Measurements from ENCODE around the gene QDPR.

QDPR gene

DNA sequence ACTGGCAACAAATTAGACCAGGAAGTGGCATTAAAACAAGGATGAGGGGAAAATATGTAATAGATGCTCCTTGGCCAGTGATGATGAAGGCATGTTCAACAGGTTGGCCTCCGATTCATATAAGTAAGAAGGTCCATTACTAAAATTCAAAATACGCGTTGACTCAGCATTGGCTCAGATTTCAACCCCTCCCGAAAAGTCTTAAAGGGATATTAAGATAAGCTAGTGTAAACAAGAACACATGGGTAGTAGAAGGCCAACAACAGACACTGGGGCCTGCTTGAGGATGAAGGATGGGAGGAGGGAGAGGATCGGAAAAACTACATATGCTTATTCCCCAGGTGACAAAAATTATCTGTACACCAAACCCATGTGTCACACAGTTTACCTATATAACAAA, 46.0 kb upstream of the QDPR start:
- no peak for DNase-seq (ENCODE audit: extremely low spot score)
- POLR2A ChIA-PET, result no interaction called here
- TF ChIP-seq, protein P1, sequence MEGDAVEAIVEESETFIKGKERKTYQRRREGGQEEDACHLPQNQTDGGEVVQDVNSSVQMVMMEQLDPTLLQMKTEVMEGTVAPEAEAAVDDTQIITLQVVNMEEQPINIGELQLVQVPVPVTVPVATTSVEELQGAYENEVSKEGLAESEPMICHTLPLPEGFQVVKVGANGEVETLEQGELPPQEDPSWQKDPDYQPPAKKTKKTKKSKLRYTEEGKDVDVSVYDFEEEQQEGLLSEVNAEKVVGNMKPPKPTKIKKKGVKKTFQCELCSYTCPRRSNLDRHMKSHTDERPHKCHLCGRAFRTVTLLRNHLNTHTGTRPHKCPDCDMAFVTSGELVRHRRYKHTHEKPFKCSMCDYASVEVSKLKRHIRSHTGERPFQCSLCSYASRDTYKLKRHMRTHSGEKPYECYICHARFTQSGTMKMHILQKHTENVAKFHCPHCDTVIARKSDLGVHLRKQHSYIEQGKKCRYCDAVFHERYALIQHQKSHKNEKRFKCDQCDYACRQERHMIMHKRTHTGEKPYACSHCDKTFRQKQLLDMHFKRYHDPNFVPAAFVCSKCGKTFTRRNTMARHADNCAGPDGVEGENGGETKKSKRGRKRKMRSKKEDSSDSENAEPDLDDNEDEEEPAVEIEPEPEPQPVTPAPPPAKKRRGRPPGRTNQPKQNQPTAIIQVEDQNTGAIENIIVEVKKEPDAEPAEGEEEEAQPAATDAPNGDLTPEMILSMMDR (IDR thresholded peaks at IDR 0.05; ENCODE audit: control extremely low read depth, extremely low read depth, low read depth, missing control alignments), result no peak
- CTCF ChIA-PET, result interaction anchor here (1.1 to 1.9 kb wide), 3 partner anchors 9 to 18 kb away, joined by 3 to 12 read pairs (median 4); no protein-coding TSS in a partner anchor

DNA sequence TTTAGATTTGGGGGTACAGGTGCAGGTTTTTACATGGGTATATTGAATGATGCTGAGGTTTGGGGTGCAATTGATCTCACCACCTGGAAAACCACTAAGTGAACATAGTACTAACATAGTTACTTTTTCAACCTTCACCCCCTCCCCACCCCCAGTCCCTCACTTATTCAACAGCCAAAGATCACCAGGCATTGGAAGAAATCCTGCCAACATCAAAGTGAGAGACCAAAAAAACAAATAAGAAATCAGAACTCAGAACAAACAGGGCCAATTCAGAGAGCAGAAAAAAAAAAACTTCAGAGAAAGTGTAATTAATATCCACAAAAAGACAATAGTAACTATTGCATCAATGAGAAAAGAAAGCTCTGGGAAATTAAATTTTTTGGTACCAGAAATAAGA, 44.6 kb upstream of the QDPR start:
- ChIA-PET POLR2A (no interaction called here), CTCF (interaction anchor here (0.6 to 1.1 kb wide), 3 partner anchors 70 to 243 kb away, joined by 3 to 4 read pairs (median 3); no protein-coding TSS in a partner anchor)
- TF ChIP-seq, protein P1 (IDR thresholded peaks at IDR 0.05; ENCODE audit: control extremely low read depth, extremely low read depth, low read depth, missing control alignments), result no peak
- no peak for DNase-seq (ENCODE audit: extremely low spot score)

DNA sequence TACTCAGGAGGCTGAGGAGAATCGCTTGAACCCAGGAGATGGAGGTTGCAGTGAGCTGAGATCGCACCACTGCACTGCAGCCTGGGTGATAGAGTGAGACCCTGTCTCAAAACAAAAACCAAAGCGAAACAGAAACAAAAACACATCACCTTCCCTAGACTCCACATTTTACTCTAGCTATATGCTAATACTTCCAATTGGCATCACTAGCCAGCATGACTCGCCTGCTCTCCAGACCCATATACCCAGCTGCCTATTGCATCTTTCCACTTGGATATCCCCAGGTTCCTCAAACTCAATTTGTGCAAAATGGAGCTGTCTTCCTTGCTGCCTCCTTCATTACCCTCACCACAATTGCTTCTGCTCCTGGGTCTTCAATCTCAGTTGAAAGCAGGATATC, 42.7 kb upstream of the QDPR start:
- no peak for DNase-seq (ENCODE audit: extremely low spot score)
- CTCF ChIA-PET, result interaction anchor here (0.7 to 2.5 kb wide), 5 partner anchors 8 to 254 kb away, joined by 3 to 8 read pairs (median 4); no protein-coding TSS in a partner anchor
- POLR2A ChIA-PET, result no interaction called here
- TF ChIP-seq, protein P1 (IDR thresholded peaks at IDR 0.05; ENCODE audit: control extremely low read depth, extremely low read depth, low read depth, missing control alignments), result no peak

DNA sequence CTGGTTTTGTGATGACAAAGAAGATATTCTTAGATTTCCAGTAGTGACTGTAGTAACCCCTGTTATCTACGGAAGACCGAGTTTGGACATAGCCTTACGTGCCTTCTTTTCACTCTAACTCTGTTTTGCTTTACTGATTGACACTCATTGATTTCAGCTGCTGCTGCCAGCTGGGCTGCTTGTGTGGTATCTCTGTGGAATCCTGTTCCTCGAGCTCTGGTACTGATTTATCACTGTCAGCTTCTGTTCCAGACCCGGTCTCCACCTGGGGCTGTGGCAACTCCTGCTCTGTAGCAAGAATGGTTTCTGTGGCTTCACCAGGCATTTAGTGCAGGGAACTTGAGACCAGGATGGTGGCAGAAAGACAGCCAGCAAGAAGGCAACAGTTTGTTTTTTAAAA, 40.5 kb upstream of the QDPR start:
- TF ChIP-seq, protein P1 (IDR thresholded peaks at IDR 0.05; ENCODE audit: control extremely low read depth, extremely low read depth, low read depth, missing control alignments), result no peak
- POLR2A ChIA-PET, result no interaction called here
- CTCF ChIA-PET, result interaction anchor here (2.5 kb wide), 1 partner anchor 83 kb away, joined by 8 read pairs; no protein-coding TSS in a partner anchor
- DNase-seq (ENCODE audit: extremely low spot score), result no peak

DNA sequence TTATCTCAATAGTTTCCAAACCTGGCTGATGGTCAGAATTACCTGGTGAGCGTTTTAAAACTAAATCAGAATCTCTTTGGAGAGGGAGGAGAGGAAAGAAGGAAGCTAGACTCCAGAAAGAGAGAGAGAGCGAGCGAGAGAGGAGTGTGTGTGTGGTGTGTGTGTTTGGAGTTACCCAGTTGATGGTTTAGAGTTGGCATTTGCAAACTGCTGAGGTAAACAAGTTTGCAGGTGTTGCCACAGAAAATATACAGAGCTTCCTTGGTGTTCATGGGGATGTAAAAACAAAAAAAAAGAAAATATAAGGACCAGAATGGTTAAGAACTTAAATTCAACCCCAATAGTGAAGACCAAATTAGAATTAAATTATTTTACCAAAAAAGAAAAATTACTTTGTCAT, 38.7 kb upstream of the QDPR start:
- POLR2A ChIA-PET, result no interaction called here
- CTCF ChIA-PET, result interaction anchor here (0.8 to 3.4 kb wide), 3 partner anchors 18 to 1045 kb away, joined by 3 to 17 read pairs (median 3); partner anchors contain the start of gene LAP3
- TF ChIP-seq, protein P1 (IDR thresholded peaks at IDR 0.05; ENCODE audit: control extremely low read depth, extremely low read depth, low read depth, missing control alignments), result no peak
- no peak for DNase-seq (ENCODE audit: extremely low spot score)

DNA sequence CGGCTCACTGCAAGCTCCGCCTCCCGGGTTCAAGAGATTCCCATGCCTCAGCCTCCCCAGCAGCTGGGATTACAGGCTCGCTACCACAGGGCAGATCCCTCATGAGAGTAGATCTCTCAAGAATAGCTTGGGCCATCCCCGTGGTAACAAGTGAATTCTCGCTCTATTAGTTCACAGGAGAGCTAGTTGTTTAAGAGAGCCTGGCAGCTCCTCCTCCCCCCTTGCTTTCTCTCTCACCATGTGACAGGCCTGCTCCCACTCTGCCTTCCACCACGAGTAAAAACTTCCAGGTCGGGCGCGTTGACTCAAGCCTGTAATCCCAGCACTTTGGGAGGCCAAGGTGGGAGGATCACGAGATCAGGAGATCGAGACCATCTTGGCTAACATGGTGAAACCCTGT, 34.8 kb upstream of the QDPR start:
- ChIA-PET CTCF (interaction anchor here (0.8 to 4.2 kb wide), 5 partner anchors 8 to 1048 kb away, joined by 3 to 40 read pairs (median 3); no protein-coding TSS in a partner anchor), POLR2A (no interaction called here)
- DNase-seq (ENCODE audit: extremely low spot score), result no peak
- TF ChIP-seq, protein P1 (IDR thresholded peaks at IDR 0.05; ENCODE audit: control extremely low read depth, extremely low read depth, low read depth, missing control alignments), result no peak

Measured in GM10248 (cell line).